K562 (cell line): ENCODE data around the gene ADGRG1. TPM values are rescaled to one million over a fixed set of nuclear protein-coding genes. Genes with fewer than 3 reads are reported as not detected.

Source experiments
- CREB5 ChIP-seq: fragments of 250-450 bp; sonication (Bioruptor Pico); IDR thresholded peaks from 2 replicates; pipeline ENCODE4 v1.5.0; 2020; ENCODE audit warnings: mild to moderate bottlenecking
- ELK1 ChIP-seq: sonication (generic); formaldehyde crosslinking; IDR thresholded peaks from 2 replicates; pipeline ENCODE4 v1.8.1; 2022; ENCODE audit warnings: missing genetic modification reagents
- FOXA3 ChIP-seq, 2 experiments: fragments of 450-650 bp in 1 of 2; sonication (generic) in 1 of 2; formaldehyde crosslinking; IDR thresholded peaks in 1 of 2; conservative IDR thresholded peaks in 1 of 2; 2 replicates each; pipeline versions ENCODE4 v1.4.0 to v1.8.0; 2020 to 2022; ENCODE audit warnings: mild to moderate bottlenecking in 2 of 2, missing genetic modification reagents in 1 of 2
- GTF2E2 ChIP-seq: fragments of 200-800 bp; sonication (Bioruptor generic); IDR thresholded peaks from 2 replicates; pipeline ENCODE4 v1.6.1; 2016; ENCODE audit warnings: missing genetic modification characterization, missing compliant biosample characterization
- HDAC2 ChIP-seq: fragments of 450-650 bp; IDR thresholded peaks from 2 replicates; pipeline ENCODE4 v1.6.1; 2016; ENCODE audit warnings: mild to moderate bottlenecking
- ID3 ChIP-seq, 2 experiments: fragments of 250-450 bp in 1 of 2; fragments of 450-650 bp in 1 of 2; sonication (Bioruptor Pico) in 1 of 2; IDR thresholded peaks; 2 replicates each; pipeline versions ENCODE4 v1.6.1 to v1.8.0; 2016 to 2021; ENCODE audit warnings: mild to moderate bottlenecking in 2 of 2, moderate library complexity in 2 of 2, missing compliant biosample characterization in 1 of 2, missing genetic modification characterization in 1 of 2
- JUN ChIP-seq, 2 experiments: sonication (generic) in 1 of 2; formaldehyde crosslinking in 1 of 2; IDR thresholded peaks; 2 replicates each; pipeline versions ENCODE4 v1.6.1 to v1.8.0; 2012 to 2022; ENCODE audit warnings: borderline replicate concordance in 2 of 2, mild to moderate bottlenecking in 2 of 2, improper control_type of control experiment in 1 of 2, low read depth in 1 of 2, low read length in 1 of 2, missing genetic modification reagents in 1 of 2
- JUND ChIP-seq, 2 experiments: IDR thresholded peaks; 2 replicates in 1 of 2; 3 replicates in 1 of 2; pipeline ENCODE4 v1.6.1; 2011; ENCODE audit warnings: borderline replicate concordance in 2 of 2, low read depth in 2 of 2, low read length in 2 of 2, improper control_type of control experiment in 1 of 2, missing biosample characterization in 1 of 2, missing genetic modification characterization in 1 of 2, missing genetic modification reagents in 1 of 2
- KDM1A ChIP-seq, 2 experiments: fragments of 450-650 bp; IDR thresholded peaks; 2 replicates each; pipeline ENCODE4 v1.6.1; 2016; ENCODE audit warnings: mild to moderate bottlenecking in 2 of 2
- POLR2AphosphoS2 ChIP-seq: IDR thresholded peaks from 2 replicates; pipeline ENCODE4 v1.6.1; 2012; ENCODE audit warnings: low read length, improper control_type of control experiment
- REST ChIP-seq, 2 experiments: fragments of 450-650 bp; formaldehyde crosslinking in 1 of 2; IDR thresholded peaks; 2 replicates each; pipeline versions ENCODE4 v1.4.0 to v1.6.1; 2014 to 2020; ENCODE audit warnings: mild to moderate bottlenecking in 2 of 2, borderline replicate concordance in 1 of 2, low read depth in 1 of 2
- TCF3 ChIP-seq: sonication (generic); formaldehyde crosslinking; IDR thresholded peaks from 2 replicates; pipeline ENCODE4 v1.4.0; 2020; ENCODE audit warnings: mild to moderate bottlenecking, missing genetic modification reagents
- polyA plus RNA-seq, 8 experiments: library from polyadenylated mRNA; depleted of rRNA in 4 of 8; stranded (reverse) in 5 of 8; unstranded in 3 of 8; fragments of >200 nt; fragmentation: Nextera tagmentation in 2 of 8; fragmentation: Illumina TruSeq in 1 of 8; extraction: Ambion mirVana in 2 of 8; extraction: Trizol in 1 of 8; gene quantifications; 2 replicates each; pipeline versions ENCODE4 v1.2.1 to v1.2.3, GENCODE V29; 2011 to 2014; ENCODE audit warnings: inconsistent platforms in 1 of 8, missing spikeins in 1 of 8
- total RNA-seq, 7 experiments: library from RNA; depleted of rRNA in 6 of 7; stranded (reverse); fragments of >200 nt in 6 of 7; fragmentation: Illumina TruSeq in 2 of 7; extraction: Trizol in 2 of 7; gene quantifications; 2 replicates each; pipeline versions ENCODE4 v1.2.1 to v1.2.3, GENCODE V29; 2011 to 2021; ENCODE audit warnings: low replicate concordance in 1 of 7

The ADGRG1 gene
- total and polyA plus RNA-seq, 9 of the 15 experiments (the other 6 are each of a cell fraction or from before 2014, with no cell fraction given), result 0.04 to 0.31 (median 0.16) TPM; not detected in 6

GRCh38 chr16:57623251-57624043 lies 5.0 kb upstream of the ADGRG1 start (continued):
- TF ChIP-seq ID3 (CRISPR knock-in tag; IDR thresholded peaks at IDR 0.05) (no peak), ID3 (tag; IDR thresholded peaks at IDR 0.05) (0 out of 2 replicates have a peak, but pooled peaks have one; percentile 60), REST (IDR thresholded peaks at IDR 0.05; ENCODE audit: borderline replicate concordance) (no peak), REST (CRISPR knock-in tag; IDR thresholded peaks at IDR 0.05; ENCODE audit: low read depth) (no peak), JUN (IDR thresholded peaks at IDR 0.05; ENCODE audit: borderline replicate concordance, low read depth, low read length) (peak; percentile 29; the same call in 1 of the 2 replicates), JUN (CRISPR knock-in tag; IDR thresholded peaks at IDR 0.05; ENCODE audit: borderline replicate concordance) (no peak), TCF3 (CRISPR knock-in tag) (peak; percentile 36; the same call in 1 of the 2 replicates), KDM1A (IDR thresholded peaks at IDR 0.05) (peak; percentile 93 to 96), CREB5 (CRISPR knock-in tag) (no peak), POLR2AphosphoS2 (no peak), HDAC2 (peak; percentile 94; the same call in 1 of the 2 replicates), FOXA3 (CRISPR knock-in tag; conservative IDR thresholded peaks at IDR 0.05 in 1 of 2, IDR thresholded peaks at IDR 0.05 in 1 of 2) (0 out of 4 replicates have a peak, but pooled peaks of 1 of the 2 experiments have one; percentile 5), GTF2E2 (tag) (no peak), JUND (IDR thresholded peaks at IDR 0.05; ENCODE audit: borderline replicate concordance, low read depth, low read length) (peak; percentile 51; the same call in 1 of the 2 replicates), JUND (tag; IDR thresholded peaks at IDR 0.05; ENCODE audit: borderline replicate concordance, low read depth, low read length) (no peak; the same call in 2 of the 3 replicates), ELK1 (0 out of 2 replicates have a peak, but pooled peaks have one; percentile 67)
